A673 (cell line): ENCODE measurements around the gene NEDD4L.

Source experiments
- EZH2 ChIP-seq: fragments of 200-600 bp; sonication (generic); IDR thresholded peaks from 2 replicates; pipeline ENCODE4 v1.6.1; 2017; ENCODE audit warnings: borderline replicate concordance, low read depth, mild to moderate bottlenecking, mixed read lengths, antibody characterized with exemption, low read length; ENCODE audit not compliant: poor library complexity, severe bottlenecking
- TF ChIP-seq, protein P1 (sequence below): fragments of 300-800, 200-600 bp; sonication (generic); conservative IDR thresholded peaks from 2 replicates; pipeline ENCODE4 v1.5.1; 2017; ENCODE audit warnings: low read depth, mild to moderate bottlenecking, antibody characterized with exemption, low read length, moderate library complexity, mixed read lengths

DNA sequence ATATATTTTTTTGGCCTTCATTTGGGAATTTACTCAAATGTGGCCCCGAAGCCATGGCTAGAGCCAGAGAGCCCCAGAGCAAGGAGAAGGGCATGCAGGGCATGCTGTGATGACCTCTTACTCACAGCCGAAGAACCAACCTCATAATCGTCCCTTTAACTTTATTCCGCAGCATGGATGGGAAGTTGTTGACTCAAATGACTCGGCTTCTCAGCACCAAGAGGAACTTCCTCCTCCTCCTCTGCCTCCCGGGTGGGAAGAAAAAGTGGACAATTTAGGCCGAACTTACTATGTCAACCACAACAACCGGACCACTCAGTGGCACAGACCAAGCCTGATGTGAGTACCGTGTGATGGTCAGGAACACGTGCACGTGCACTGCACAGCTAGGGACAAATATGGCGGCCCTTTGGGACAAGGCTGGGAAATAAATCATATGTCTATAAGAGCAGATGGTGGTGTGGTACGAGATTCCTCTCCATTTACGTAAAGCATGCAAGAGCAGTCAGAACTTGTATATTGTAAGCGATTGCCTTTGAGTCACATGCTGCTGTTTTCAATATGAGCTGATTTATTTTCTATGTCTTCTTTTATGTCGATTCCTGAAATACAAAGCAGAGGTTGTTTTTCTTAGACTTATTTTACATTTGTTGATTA is 280.9 kb downstream of the NEDD4L start:
- TF ChIP-seq, protein P1, sequence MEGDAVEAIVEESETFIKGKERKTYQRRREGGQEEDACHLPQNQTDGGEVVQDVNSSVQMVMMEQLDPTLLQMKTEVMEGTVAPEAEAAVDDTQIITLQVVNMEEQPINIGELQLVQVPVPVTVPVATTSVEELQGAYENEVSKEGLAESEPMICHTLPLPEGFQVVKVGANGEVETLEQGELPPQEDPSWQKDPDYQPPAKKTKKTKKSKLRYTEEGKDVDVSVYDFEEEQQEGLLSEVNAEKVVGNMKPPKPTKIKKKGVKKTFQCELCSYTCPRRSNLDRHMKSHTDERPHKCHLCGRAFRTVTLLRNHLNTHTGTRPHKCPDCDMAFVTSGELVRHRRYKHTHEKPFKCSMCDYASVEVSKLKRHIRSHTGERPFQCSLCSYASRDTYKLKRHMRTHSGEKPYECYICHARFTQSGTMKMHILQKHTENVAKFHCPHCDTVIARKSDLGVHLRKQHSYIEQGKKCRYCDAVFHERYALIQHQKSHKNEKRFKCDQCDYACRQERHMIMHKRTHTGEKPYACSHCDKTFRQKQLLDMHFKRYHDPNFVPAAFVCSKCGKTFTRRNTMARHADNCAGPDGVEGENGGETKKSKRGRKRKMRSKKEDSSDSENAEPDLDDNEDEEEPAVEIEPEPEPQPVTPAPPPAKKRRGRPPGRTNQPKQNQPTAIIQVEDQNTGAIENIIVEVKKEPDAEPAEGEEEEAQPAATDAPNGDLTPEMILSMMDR: no peak
- TF ChIP-seq EZH2: no peak
